HepG2 (cell line): ENCODE results near the gene FMNL1. TPM values are rescaled to one million over a fixed set of nuclear protein-coding genes. Genes with fewer than 3 reads are reported as not detected.

Experiments
- HNF1B ChIP-seq: sonication (generic); formaldehyde crosslinking; IDR thresholded peaks from 2 replicates; pipeline ENCODE4 v1.5.1; 2020; ENCODE audit warnings: mild to moderate bottlenecking, moderate library complexity, missing genetic modification reagents
- KLF13 ChIP-seq: sonication (generic); formaldehyde crosslinking; IDR thresholded peaks from 2 replicates; pipeline ENCODE4 v1.4.0; 2020; ENCODE audit warnings: mild to moderate bottlenecking, missing genetic modification reagents
- MXI1 ChIP-seq: IDR thresholded peaks from 3 replicates; pipeline ENCODE4 v1.6.1; 2012; ENCODE audit warnings: low read depth, low read length, inconsistent platforms, borderline replicate concordance
- NFKB2 ChIP-seq: sonication (generic); formaldehyde crosslinking; IDR thresholded peaks from 2 replicates; pipeline ENCODE4 v1.4.0; 2020; ENCODE audit warnings: missing genetic modification reagents, borderline replicate concordance
- UBTF ChIP-seq: sonication (generic); formaldehyde crosslinking; IDR thresholded peaks from 2 replicates; pipeline ENCODE4 v1.4.0; 2020; ENCODE audit warnings: mild to moderate bottlenecking, missing genetic modification reagents
- ZBTB20 ChIP-seq: sonication (generic); formaldehyde crosslinking; IDR thresholded peaks from 2 replicates; pipeline ENCODE4 v1.8.1; 2023; ENCODE audit warnings: missing genetic modification reagents, low read depth, mild to moderate bottlenecking, borderline replicate concordance
- ZNF124 ChIP-seq: sonication (generic); formaldehyde crosslinking; IDR thresholded peaks from 2 replicates; pipeline ENCODE4 v1.4.0; 2020; ENCODE audit warnings: missing genetic modification reagents
- ZNF335 ChIP-seq: sonication (generic); formaldehyde crosslinking; IDR thresholded peaks from 2 replicates; pipeline ENCODE4 v1.4.0; 2020; ENCODE audit warnings: missing genetic modification reagents
- ZNF367 ChIP-seq: sonication (generic); formaldehyde crosslinking; IDR thresholded peaks from 2 replicates; pipeline ENCODE4 v1.4.0; 2020; ENCODE audit warnings: missing genetic modification reagents, borderline replicate concordance
- ZNF772 ChIP-seq: sonication (generic); formaldehyde crosslinking; IDR thresholded peaks from 2 replicates; pipeline ENCODE4 v1.5.0; 2020; ENCODE audit warnings: mild to moderate bottlenecking, missing genetic modification reagents
- polyA plus RNA-seq, 8 experiments: library from polyadenylated mRNA; depleted of rRNA in 3 of 8; stranded (reverse) in 7 of 8; unstranded in 1 of 8; fragments of >200 nt; fragmentation: Illumina TruSeq in 4 of 8; extraction: Trizol in 4 of 8; gene quantifications; 2 replicates each; pipeline versions ENCODE4 v1.2.1 to v1.2.3, GENCODE V29; 2011 to 2016; ENCODE audit warnings: low read depth in 4 of 8, missing spikeins in 1 of 8, mixed read lengths in 1 of 8; ENCODE audit not compliant: insufficient read depth in 1 of 8
- total RNA-seq, 5 experiments: library from RNA; depleted of rRNA; stranded (reverse); fragments of >200 nt; fragmentation: Illumina TruSeq; extraction: Trizol; gene quantifications; 2 replicates each; pipeline ENCODE4 v1.2.3, GENCODE V29; 2016; ENCODE audit warnings: low read depth in 1 of 5
- TF ChIP-seq, protein P1 (sequence below): sonication (generic); formaldehyde crosslinking; IDR thresholded peaks from 2 replicates; pipeline ENCODE4 v1.5.1; 2020; ENCODE audit warnings: mild to moderate bottlenecking, missing genetic modification reagents
- TF ChIP-seq, protein P2 (sequence below): sonication (generic); formaldehyde crosslinking; IDR thresholded peaks from 2 replicates; pipeline ENCODE4 v1.5.0; 2020; ENCODE audit warnings: missing genetic modification reagents
- TF ChIP-seq, protein P3 (sequence below): sonication (generic); formaldehyde crosslinking; IDR thresholded peaks from 2 replicates; pipeline ENCODE4 v1.9.0; 2021; ENCODE audit warnings: mild to moderate bottlenecking, missing genetic modification reagents
- TF ChIP-seq, protein P4 (sequence below): sonication (generic); formaldehyde crosslinking; IDR thresholded peaks from 2 replicates; pipeline ENCODE4 v1.5.0; 2020; ENCODE audit warnings: missing genetic modification reagents

The FMNL1 gene
- total and polyA plus RNA-seq, 2 of the 13 experiments (the other 11 are each of a cell fraction or from before 2014, with no cell fraction given) = 0.53 to 0.70 TPM

DNA sequence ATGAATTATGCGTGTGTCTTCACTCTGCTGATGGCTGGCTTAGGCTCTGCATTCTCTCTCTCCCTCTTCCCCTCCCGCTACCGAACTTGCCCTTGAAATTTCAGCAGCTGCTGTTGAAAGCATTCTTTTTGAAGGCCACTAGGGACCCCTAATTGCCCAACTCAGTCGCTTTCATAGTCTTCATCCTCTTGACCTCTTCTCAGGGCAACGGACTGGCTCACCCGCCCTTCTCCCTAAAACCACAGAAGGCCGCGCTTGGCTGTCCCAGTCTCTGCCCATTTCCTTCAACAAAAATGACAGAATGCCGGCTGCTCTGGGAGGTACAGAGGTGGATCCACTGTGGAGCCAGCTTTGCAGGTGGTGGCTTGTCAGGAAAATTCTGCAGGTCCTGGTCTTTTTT, 21.0 kb upstream of the FMNL1 start (continued):
- no peak for TF ChIP-seq KLF13 (CRISPR knock-in tag)
- TF ChIP-seq NFKB2 (CRISPR knock-in tag) = no peak
- no peak for TF ChIP-seq MXI1
- no peak for TF ChIP-seq ZNF772 (CRISPR knock-in tag)
- TF ChIP-seq, protein P1, sequence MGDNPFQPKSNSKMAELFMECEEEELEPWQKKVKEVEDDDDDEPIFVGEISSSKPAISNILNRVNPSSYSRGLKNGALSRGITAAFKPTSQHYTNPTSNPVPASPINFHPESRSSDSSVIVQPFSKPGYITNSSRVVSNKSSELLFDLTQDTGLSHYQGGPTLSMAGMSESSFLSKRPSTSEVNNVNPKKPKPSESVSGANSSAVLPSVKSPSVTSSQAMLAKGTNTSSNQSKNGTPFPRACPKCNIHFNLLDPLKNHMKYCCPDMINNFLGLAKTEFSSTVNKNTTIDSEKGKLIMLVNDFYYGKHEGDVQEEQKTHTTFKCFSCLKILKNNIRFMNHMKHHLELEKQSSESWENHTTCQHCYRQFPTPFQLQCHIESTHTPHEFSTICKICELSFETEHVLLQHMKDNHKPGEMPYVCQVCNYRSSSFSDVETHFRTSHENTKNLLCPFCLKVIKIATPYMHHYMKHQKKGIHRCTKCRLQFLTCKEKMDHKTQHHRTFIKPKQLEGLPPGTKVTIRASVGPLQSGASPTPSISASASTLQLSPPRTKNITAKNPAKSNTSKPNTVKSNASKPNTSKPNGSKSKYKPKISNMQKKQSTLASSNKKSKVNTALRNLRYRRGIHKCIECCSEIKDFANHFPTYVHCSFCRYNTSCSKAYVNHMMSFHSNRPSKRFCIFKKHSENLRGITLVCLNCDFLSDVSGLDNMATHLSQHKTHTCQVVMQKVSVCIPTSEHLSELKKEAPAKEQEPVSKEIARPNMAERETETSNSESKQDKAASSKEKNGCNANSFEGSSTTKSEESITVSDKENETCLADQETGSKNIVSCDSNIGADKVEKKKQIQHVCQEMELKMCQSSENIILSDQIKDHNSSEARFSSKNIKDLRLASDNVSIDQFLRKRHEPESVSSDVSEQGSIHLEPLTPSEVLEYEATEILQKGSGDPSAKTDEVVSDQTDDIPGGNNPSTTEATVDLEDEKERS (CRISPR knock-in tag) = no peak
- no peak for TF ChIP-seq HNF1B (CRISPR knock-in tag)
- no peak for TF ChIP-seq ZNF335 (CRISPR knock-in tag)
- TF ChIP-seq, protein P2, sequence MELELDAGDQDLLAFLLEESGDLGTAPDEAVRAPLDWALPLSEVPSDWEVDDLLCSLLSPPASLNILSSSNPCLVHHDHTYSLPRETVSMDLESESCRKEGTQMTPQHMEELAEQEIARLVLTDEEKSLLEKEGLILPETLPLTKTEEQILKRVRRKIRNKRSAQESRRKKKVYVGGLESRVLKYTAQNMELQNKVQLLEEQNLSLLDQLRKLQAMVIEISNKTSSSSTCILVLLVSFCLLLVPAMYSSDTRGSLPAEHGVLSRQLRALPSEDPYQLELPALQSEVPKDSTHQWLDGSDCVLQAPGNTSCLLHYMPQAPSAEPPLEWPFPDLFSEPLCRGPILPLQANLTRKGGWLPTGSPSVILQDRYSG (CRISPR knock-in tag) = no peak
- TF ChIP-seq ZNF367 (CRISPR knock-in tag) = no peak
- no peak for TF ChIP-seq ZBTB20 (CRISPR knock-in tag)
- TF ChIP-seq, protein P3, sequence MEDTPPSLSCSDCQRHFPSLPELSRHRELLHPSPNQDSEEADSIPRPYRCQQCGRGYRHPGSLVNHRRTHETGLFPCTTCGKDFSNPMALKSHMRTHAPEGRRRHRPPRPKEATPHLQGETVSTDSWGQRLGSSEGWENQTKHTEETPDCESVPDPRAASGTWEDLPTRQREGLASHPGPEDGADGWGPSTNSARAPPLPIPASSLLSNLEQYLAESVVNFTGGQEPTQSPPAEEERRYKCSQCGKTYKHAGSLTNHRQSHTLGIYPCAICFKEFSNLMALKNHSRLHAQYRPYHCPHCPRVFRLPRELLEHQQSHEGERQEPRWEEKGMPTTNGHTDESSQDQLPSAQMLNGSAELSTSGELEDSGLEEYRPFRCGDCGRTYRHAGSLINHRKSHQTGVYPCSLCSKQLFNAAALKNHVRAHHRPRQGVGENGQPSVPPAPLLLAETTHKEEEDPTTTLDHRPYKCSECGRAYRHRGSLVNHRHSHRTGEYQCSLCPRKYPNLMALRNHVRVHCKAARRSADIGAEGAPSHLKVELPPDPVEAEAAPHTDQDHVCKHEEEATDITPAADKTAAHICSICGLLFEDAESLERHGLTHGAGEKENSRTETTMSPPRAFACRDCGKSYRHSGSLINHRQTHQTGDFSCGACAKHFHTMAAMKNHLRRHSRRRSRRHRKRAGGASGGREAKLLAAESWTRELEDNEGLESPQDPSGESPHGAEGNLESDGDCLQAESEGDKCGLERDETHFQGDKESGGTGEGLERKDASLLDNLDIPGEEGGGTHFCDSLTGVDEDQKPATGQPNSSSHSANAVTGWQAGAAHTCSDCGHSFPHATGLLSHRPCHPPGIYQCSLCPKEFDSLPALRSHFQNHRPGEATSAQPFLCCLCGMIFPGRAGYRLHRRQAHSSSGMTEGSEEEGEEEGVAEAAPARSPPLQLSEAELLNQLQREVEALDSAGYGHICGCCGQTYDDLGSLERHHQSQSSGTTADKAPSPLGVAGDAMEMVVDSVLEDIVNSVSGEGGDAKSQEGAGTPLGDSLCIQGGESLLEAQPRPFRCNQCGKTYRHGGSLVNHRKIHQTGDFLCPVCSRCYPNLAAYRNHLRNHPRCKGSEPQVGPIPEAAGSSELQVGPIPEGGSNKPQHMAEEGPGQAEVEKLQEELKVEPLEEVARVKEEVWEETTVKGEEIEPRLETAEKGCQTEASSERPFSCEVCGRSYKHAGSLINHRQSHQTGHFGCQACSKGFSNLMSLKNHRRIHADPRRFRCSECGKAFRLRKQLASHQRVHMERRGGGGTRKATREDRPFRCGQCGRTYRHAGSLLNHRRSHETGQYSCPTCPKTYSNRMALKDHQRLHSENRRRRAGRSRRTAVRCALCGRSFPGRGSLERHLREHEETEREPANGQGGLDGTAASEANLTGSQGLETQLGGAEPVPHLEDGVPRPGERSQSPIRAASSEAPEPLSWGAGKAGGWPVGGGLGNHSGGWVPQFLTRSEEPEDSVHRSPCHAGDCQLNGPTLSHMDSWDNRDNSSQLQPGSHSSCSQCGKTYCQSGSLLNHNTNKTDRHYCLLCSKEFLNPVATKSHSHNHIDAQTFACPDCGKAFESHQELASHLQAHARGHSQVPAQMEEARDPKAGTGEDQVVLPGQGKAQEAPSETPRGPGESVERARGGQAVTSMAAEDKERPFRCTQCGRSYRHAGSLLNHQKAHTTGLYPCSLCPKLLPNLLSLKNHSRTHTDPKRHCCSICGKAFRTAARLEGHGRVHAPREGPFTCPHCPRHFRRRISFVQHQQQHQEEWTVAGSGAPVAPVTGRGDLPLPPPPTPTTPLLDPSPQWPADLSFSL (CRISPR knock-in tag) = no peak
- TF ChIP-seq, protein P4, sequence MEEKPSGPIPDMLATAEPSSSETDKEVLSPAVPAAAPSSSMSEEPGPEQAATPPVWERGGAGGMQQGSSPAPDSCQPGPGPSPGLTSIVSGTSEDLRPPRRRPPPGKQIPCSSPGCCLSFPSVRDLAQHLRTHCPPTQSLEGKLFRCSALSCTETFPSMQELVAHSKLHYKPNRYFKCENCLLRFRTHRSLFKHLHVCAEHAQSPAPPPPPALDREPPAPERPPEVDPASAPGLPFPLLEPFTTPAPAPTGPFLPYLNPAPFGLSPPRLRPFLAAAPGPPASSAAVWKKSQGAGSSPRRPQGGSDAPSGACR (CRISPR knock-in tag) = no peak
- peak; percentile 17; the same call in 1 of the 2 replicates for TF ChIP-seq UBTF (CRISPR knock-in tag)
- no peak for TF ChIP-seq ZNF124 (CRISPR knock-in tag)
